HUDEP-2 (cell line): ENCODE results near the gene RCOR3.

Experiments used
- DNase-seq, 76 experiments: peaks; one replicate each; lab custom pipeline; 2025; ENCODE audit not compliant: unreplicated experiment in 76 of 76; lab: John Stamatoyannopoulos, UW

Gene RCOR3

GRCh38 chr1:211361202-211361601 is 102.0 kb downstream of the RCOR3 start:
- no peak for DNase-seq
